OCI-LY7 (cell line): ENCODE results near the gene DUSP15.

Source experiments
- EZH2phosphoT487 ChIP-seq: fragments of 200-600 bp; sonication (generic); IDR thresholded peaks from 2 replicates; pipeline ENCODE4 v1.6.1; 2018; ENCODE audit warnings: low read depth, borderline replicate concordance, mild to moderate bottlenecking, mixed run types, antibody characterized with exemption, low read length, moderate library complexity, mixed read lengths
- TF ChIP-seq, protein P1 (sequence below): fragments of 200-600 bp; sonication (generic); conservative IDR thresholded peaks from 2 replicates; pipeline ENCODE4 v1.5.1; 2014; ENCODE audit warnings: mild to moderate bottlenecking, antibody characterized with exemption, low read length, moderate library complexity, mixed read lengths

DNA sequence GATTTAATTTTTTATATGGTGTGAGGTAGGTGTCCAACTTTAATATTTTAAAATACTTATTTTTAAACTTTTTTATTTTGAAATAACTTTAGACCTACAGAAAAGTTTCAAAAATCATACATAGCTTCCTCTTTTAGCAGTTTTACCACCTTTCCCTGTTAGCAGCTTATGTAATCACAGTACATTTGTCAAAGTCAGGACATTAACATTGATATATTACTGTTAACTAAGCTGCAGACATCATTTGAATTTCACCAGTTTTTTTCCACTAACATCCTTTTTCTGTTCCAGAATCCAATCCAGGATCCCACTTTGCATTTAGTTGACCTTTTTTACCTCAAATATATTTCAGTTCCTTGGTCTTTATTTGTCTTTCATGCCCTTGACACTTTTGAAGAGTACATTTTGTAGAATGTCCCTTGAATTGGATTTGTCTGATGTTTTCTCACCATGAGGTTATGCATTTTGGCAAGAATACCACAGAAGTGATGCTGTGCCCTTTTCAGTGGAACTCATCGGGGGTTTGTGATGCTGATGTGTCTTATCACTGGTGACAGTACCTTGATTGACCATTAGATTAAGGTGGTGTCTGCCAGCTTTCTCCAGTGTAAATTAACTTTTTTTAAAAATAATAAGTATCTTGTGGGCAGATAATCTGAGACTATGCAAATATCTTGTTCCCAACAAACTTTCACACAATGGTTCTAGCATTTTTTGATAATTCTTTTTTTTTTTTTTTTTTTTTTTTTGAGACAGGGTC is 33.5 kb upstream of the DUSP15 start:
- TF ChIP-seq, protein P1, sequence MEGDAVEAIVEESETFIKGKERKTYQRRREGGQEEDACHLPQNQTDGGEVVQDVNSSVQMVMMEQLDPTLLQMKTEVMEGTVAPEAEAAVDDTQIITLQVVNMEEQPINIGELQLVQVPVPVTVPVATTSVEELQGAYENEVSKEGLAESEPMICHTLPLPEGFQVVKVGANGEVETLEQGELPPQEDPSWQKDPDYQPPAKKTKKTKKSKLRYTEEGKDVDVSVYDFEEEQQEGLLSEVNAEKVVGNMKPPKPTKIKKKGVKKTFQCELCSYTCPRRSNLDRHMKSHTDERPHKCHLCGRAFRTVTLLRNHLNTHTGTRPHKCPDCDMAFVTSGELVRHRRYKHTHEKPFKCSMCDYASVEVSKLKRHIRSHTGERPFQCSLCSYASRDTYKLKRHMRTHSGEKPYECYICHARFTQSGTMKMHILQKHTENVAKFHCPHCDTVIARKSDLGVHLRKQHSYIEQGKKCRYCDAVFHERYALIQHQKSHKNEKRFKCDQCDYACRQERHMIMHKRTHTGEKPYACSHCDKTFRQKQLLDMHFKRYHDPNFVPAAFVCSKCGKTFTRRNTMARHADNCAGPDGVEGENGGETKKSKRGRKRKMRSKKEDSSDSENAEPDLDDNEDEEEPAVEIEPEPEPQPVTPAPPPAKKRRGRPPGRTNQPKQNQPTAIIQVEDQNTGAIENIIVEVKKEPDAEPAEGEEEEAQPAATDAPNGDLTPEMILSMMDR, result no peak
- TF ChIP-seq EZH2phosphoT487, result no peak
